GM13977 (cell line): ENCODE data around the gene RIMBP2.

ENCODE experiments used
- DNase-seq: peaks from one replicate; pipeline ENCODE4 v3.0.0; 2012; ENCODE audit warnings: low spot score
- CTCF ChIP-seq: IDR thresholded peaks from 2 replicates; pipeline ENCODE4 v1.5.1; 2012; ENCODE audit warnings: mild to moderate bottlenecking, control low read depth; ENCODE audit not compliant: insufficient read depth; ENCODE audit errors: extremely low read depth, missing control alignments
- in situ Hi-C: fragments of 300-500 bp; cut with MboI; formaldehyde crosslinking; loops from one replicate; pipeline ENCODE4 v1.12.0; 2022; ENCODE audit warnings: low sequenced_read_pairs, low pct_unique_long_range_greater_than_20kb, mixed read lengths, inconsistent platforms; ENCODE audit not compliant: unreplicated experiment

The RIMBP2 gene

GRCh38 chr12:130437555-130438242 is 278.4 kb downstream of the RIMBP2 start:
- in situ Hi-C loops, result no loop called here
- TF ChIP-seq CTCF, result no peak
- DNase-seq, result no peak

- DNase-seq, result no peak
- TF ChIP-seq CTCF, result no peak
- in situ Hi-C loops, result no loop called here
Measured at GRCh38 chr12:130436741-130437501, 279.2 kb downstream of the RIMBP2 start.

DNA sequence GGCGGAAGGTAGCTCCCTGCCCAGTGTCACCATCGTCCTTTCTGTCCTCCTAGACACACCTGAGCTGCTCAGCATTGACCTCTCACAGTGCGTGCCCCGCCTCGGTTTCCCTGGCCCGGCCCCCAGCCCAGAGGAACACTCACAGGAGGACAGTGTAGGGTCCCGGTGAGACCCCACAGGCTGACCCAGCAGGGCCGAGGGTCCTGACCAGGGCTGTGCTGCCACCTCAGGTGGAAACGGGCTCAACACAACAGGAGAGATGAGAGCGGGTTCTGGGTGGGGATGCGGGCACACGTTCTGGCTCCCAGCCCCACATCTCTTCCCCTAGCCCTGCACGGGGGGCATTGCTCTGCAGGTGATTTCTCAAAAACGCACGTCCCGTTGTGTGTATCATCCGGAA is 280.3 kb downstream of the RIMBP2 start:
- DNase-seq, result no peak
- TF ChIP-seq CTCF, result no peak
- in situ Hi-C loops, result no loop called here

DNA sequence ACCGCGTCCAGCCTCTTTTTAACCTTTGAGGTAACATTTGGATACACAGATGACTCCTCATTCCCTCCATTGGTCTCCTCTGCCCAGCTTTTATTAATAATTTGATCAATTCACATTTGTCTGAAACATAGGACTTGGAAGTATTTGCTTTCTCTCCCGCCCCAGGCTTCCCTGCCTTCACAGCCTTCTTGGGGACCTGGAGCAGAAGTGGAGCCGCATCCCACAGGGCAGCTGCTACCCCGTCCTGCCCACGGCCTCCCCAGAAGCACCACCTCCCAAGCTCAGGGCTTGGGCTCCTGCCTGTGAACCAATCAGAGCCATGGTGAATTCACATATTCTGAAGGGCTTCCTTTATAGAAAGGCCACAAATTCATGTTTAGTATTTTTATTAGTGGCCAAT is 280.8 kb downstream of the RIMBP2 start:
- no peak for DNase-seq
- in situ Hi-C loops, result no loop called here
- no peak for TF ChIP-seq CTCF

DNA sequence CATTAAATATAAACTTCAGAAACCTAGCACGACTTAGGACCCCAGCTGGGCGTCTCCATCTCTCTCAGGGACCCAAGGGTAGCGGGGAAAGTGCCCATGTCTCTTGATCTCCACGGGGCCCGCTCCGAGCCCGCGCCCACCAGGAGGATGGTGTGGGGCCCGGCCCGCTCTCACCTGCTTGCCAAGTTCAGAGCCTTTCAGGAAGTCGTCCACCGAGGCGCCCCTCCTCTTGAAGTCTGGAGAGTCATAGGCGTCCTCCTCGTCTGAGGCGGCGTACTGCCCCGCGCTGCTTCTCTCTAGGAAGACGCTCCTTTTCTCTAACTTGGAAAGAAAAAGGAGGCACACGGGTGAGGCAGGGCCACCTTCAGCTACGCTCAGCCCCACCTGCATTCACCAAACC is 281.5 kb downstream of the RIMBP2 start:
- DNase-seq, result no peak
- in situ Hi-C loops, result no loop called here
- TF ChIP-seq CTCF, result no peak

DNA sequence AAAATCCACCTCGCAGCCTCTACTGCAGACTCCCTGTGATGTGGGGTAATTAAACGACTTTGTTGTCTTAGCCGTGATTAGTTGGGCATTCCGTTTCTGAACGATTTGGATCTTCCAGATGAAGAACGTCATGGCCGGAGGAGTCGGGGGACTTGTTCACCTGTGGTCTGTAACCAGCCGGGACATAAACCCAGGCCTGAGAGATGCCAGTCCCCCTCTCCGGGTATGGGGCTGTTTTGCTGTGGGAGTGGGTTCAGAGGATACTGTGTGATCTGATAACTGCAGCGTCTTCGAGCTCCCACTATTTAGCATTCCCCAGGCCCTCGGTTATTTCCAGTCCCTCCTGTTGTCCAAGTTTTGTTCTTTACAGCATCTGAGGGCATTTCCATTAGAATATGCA is 282.3 kb downstream of the RIMBP2 start:
- TF ChIP-seq CTCF, result no peak
- in situ Hi-C loops, result no loop called here
- DNase-seq, result no peak

- in situ Hi-C loops, result no loop called here
- no peak for TF ChIP-seq CTCF
- no peak for DNase-seq
Measured at GRCh38 chr12:130433411-130433810, 282.7 kb downstream of the RIMBP2 start.
